Gastroesophageal sphincter (tissue), 3 donors: ENCODE data around the gene ULK4.
A peak's percentile ranks its signal among the peaks of the same experiment; 100 is the strongest.

Source experiments
- POLR2A ChIP-seq, 2 donors: fragments of 450-650 bp; IDR thresholded peaks; one replicate each; pipeline ENCODE4 v1.6.1; 2017; ENCODE audit warnings: antibody characterized with exemption in 2 of 2, mild to moderate bottlenecking in 2 of 2, moderate library complexity in 1 of 2
- TF ChIP-seq, protein P1 (sequence below), 4 experiments: fragments of 200-600 bp in 2 of 4; fragments of 450-650 bp in 2 of 4; sonication (generic) in 1 of 4; IDR thresholded peaks; one replicate each; pipeline ENCODE4 v1.5.1; 2017 to 2019; ENCODE audit warnings: antibody characterized with exemption in 4 of 4, mild to moderate bottlenecking in 2 of 4, moderate library complexity in 2 of 4

DNA sequence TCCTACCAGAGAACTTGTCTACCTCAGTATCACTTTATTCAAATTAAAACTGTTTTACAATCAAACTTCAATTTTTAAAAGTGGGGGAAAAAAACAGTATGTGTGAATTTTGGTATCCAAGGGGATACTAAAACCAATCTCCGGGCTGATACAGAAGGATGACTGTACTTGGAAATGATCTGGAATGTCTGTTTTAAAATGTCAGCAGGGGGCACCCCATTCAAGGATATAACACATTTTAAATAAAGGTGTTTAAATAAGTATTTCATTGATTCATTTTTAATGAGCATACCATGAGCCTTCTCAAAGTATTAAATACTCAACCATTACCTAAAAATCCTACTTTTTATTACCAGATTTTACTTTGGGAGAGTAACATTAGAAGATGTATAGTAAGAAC lies 67.9 kb downstream of the ULK4 start:
- TF ChIP-seq, protein P1, sequence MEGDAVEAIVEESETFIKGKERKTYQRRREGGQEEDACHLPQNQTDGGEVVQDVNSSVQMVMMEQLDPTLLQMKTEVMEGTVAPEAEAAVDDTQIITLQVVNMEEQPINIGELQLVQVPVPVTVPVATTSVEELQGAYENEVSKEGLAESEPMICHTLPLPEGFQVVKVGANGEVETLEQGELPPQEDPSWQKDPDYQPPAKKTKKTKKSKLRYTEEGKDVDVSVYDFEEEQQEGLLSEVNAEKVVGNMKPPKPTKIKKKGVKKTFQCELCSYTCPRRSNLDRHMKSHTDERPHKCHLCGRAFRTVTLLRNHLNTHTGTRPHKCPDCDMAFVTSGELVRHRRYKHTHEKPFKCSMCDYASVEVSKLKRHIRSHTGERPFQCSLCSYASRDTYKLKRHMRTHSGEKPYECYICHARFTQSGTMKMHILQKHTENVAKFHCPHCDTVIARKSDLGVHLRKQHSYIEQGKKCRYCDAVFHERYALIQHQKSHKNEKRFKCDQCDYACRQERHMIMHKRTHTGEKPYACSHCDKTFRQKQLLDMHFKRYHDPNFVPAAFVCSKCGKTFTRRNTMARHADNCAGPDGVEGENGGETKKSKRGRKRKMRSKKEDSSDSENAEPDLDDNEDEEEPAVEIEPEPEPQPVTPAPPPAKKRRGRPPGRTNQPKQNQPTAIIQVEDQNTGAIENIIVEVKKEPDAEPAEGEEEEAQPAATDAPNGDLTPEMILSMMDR (IDR thresholded peaks at IDR 0.05), result peak; percentile 27 to 57 (median 56)
- no peak for TF ChIP-seq POLR2A (IDR thresholded peaks at IDR 0.05)
